Middle frontal gyrus (tissue), 1 donor: Measurements from ENCODE around the gene ZEB2.
A peak's percentile ranks its signal among the peaks of the same experiment; 100 is the strongest.

Experiments
- DNase-seq: peaks from one replicate; pipeline ENCODE4 v3.0.0-alpha.2; 2015; ENCODE audit warnings: low spot score; ENCODE audit errors: extremely low spot score

ZEB2 gene

GRCh38 chr2:144529841-144530240, 9.9 kb upstream of the ZEB2 start:
- no peak for DNase-seq

- no peak for DNase-seq
Observed at GRCh38 chr2:144528108-144528507, 8.2 kb upstream of the ZEB2 start.

GRCh38 chr2:144526831-144527230, 6.9 kb upstream of the ZEB2 start:
- no peak for DNase-seq

GRCh38 chr2:144524118-144525009, 4.4 kb upstream of the ZEB2 start:
- DNase-seq, result no peak

- DNase-seq, result no peak
Observed at GRCh38 chr2:144523596-144524117, 3.7 kb upstream of the ZEB2 start.

GRCh38 chr2:144522897-144523595, 3.1 kb upstream of the ZEB2 start:
- DNase-seq, result no peak

- no peak for DNase-seq
Observed at GRCh38 chr2:144522176-144522896, 2.4 kb upstream of the ZEB2 start.

GRCh38 chr2:144521686-144522085, 1.8 kb upstream of the ZEB2 start:
- no peak for DNase-seq

GRCh38 chr2:144520756-144521487, 1.0 kb upstream of the ZEB2 start:
- no peak for DNase-seq

- DNase-seq, result no peak
Observed at GRCh38 chr2:144519597-144519933, 354 bp downstream of the ZEB2 start.

GRCh38 chr2:144518748-144519596, 947 bp downstream of the ZEB2 start:
- peak; percentile 6 for DNase-seq

GRCh38 chr2:144517866-144518747, 1.8 kb downstream of the ZEB2 start:
- DNase-seq, result peak; percentile 3

- peak; percentile 14 for DNase-seq
Observed at GRCh38 chr2:144516981-144517865, 2.7 kb downstream of the ZEB2 start.

- no peak for DNase-seq
Observed at GRCh38 chr2:144516411-144516980, 3.4 kb downstream of the ZEB2 start.

- no peak for DNase-seq
Observed at GRCh38 chr2:144515696-144516410, 4.1 kb downstream of the ZEB2 start.

- DNase-seq, result no peak
Observed at GRCh38 chr2:144515099-144515695, 4.7 kb downstream of the ZEB2 start.

- DNase-seq, result no peak
Observed at GRCh38 chr2:144514616-144515091, 5.3 kb downstream of the ZEB2 start.
